Vagina (tissue), 2 donors: ENCODE measurements around the gene IL17C.

Source experiments
- POLR2A ChIP-seq, 2 donors: fragments of 450-650 bp; IDR thresholded peaks; one replicate each; pipeline ENCODE4 v1.6.1; 2017; ENCODE audit warnings: antibody characterized with exemption in 2 of 2, mild to moderate bottlenecking in 2 of 2, moderate library complexity in 2 of 2
- TF ChIP-seq, protein P1 (sequence below), 3 experiments: fragments of 450-650 bp in 2 of 3; fragments of 200-600 bp in 1 of 3; sonication (generic) in 1 of 3; IDR thresholded peaks; one replicate each; pipeline ENCODE4 v1.5.1; 2017 to 2019; ENCODE audit warnings: antibody characterized with exemption in 3 of 3, mild to moderate bottlenecking in 2 of 3, moderate library complexity in 2 of 3

DNA sequence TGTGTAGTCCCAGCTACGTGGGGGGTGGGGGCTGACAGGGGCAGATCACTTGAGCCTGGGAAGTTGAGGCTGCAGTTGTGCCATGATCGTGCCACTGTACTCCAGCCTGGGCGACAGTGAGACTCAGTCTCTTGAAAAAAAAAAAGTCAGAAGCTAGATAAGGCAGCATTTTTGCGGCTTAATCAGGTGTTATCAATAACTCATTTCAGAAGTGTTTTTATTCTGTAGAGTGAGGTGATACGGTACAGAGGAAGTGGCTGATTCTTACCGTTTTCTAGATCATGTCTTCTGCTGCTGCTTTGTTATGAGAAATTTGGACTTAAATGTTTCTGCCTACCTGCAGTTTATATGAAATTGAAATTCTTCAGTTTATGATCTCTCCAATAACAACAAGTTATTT, 49.6 kb upstream of the IL17C start:
- no peak for TF ChIP-seq POLR2A (IDR thresholded peaks at IDR 0.05)
- TF ChIP-seq, protein P1, sequence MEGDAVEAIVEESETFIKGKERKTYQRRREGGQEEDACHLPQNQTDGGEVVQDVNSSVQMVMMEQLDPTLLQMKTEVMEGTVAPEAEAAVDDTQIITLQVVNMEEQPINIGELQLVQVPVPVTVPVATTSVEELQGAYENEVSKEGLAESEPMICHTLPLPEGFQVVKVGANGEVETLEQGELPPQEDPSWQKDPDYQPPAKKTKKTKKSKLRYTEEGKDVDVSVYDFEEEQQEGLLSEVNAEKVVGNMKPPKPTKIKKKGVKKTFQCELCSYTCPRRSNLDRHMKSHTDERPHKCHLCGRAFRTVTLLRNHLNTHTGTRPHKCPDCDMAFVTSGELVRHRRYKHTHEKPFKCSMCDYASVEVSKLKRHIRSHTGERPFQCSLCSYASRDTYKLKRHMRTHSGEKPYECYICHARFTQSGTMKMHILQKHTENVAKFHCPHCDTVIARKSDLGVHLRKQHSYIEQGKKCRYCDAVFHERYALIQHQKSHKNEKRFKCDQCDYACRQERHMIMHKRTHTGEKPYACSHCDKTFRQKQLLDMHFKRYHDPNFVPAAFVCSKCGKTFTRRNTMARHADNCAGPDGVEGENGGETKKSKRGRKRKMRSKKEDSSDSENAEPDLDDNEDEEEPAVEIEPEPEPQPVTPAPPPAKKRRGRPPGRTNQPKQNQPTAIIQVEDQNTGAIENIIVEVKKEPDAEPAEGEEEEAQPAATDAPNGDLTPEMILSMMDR (IDR thresholded peaks at IDR 0.05), result no peak
